SK-N-SH (cell line): Measurements from ENCODE around the gene TRIM28. TPM values are rescaled to one million over a fixed set of nuclear protein-coding genes. Genes with fewer than 3 reads are reported as not detected.

Source experiments
- CTCF ChIA-PET: fragments of 300-600, 350-600 bp; formaldehyde crosslinking; extraction: SDS; loops from one replicate; lab custom pipeline; 2021; lab: Yijun Ruan, JAX
- POLR2A ChIA-PET: fragments of 350-600 bp; sonication (Branson Sonifier 250); formaldehyde crosslinking; extraction: SDS; loops from one replicate; lab custom pipeline; 2020; ENCODE audit warnings: antibody characterized with exemption, inconsistent platforms; lab: Yijun Ruan, JAX
- DNase-seq: peaks from one replicate; pipeline ENCODE4 v3.0.0; 2012
- H2AFZ ChIP-seq: fragments of 200-600 bp; sonication (generic); 2 replicates; pipeline ENCODE4 v1.8.1; 2016; ENCODE audit warnings: antibody characterized with exemption, mild to moderate bottlenecking, low read depth
- H3F3A ChIP-seq: fragments of 200-600 bp; sonication (generic); replicated peaks from 2 replicates; pipeline ENCODE3; 2016; ENCODE audit warnings: antibody characterized with exemption, mild to moderate bottlenecking; ENCODE audit not compliant: insufficient read depth
- H3K27ac ChIP-seq, 2 experiments: fragments of 200-500 bp in 1 of 2; fragments of 200-600 bp in 1 of 2; sonication (Bioruptor generic) in 1 of 2; sonication (generic), shearing (Covaris generic) in 1 of 2; 2 replicates each; pipeline versions ENCODE4 v1.5.1 to v1.6.1; 2014 to 2016; ENCODE audit warnings: low read depth in 2 of 2, inconsistent platforms in 1 of 2, low read length in 1 of 2, mild to moderate bottlenecking in 1 of 2, mixed read lengths in 1 of 2
- H3K27me3 ChIP-seq: fragments of 200-600 bp; sonication (generic), shearing (Covaris generic); 2 replicates; pipeline ENCODE4 v1.6.1; 2016; ENCODE audit warnings: mixed run types; ENCODE audit not compliant: insufficient read depth
- H3K36me3 ChIP-seq, 2 experiments: fragments of 200-500 bp in 1 of 2; fragments of 200-600 bp in 1 of 2; sonication (Bioruptor generic) in 1 of 2; sonication (generic) in 1 of 2; replicated peaks in 1 of 2; 2 replicates each; pipeline versions ENCODE3 to v1.5.1; 2014 to 2016; ENCODE audit warnings: low read length in 1 of 2, mild to moderate bottlenecking in 1 of 2; ENCODE audit not compliant: insufficient read depth in 2 of 2, control insufficient read depth in 1 of 2
- H3K4me1 ChIP-seq, 2 experiments: fragments of 200-500 bp in 1 of 2; fragments of 200-600 bp in 1 of 2; sonication (Bioruptor generic) in 1 of 2; sonication (generic), shearing (Covaris generic) in 1 of 2; 2 replicates each; pipeline versions ENCODE4 v1.5.1 to v1.6.1; 2014 to 2016; ENCODE audit warnings: low read depth in 1 of 2, low read length in 1 of 2, mixed run types in 1 of 2; ENCODE audit not compliant: insufficient read depth in 2 of 2, control insufficient read depth in 1 of 2
- H3K4me2 ChIP-seq: fragments of 200-600 bp; sonication (generic), shearing (Covaris generic); 2 replicates; pipeline ENCODE4 v1.6.1; 2017; ENCODE audit warnings: mixed run types
- H3K4me3 ChIP-seq, 2 experiments: fragments of 200-500 bp in 1 of 2; fragments of 200-600 bp in 1 of 2; sonication (Bioruptor generic) in 1 of 2; sonication (generic), shearing (Covaris generic) in 1 of 2; 2 replicates each; pipeline versions ENCODE4 v1.5.1 to v1.8.1; 2014 to 2016; ENCODE audit warnings: low read depth in 2 of 2, inconsistent platforms in 1 of 2, low read length in 1 of 2, mild to moderate bottlenecking in 1 of 2, mixed read lengths in 1 of 2, moderate library complexity in 1 of 2
- H3K79me2 ChIP-seq: fragments of 200-600 bp; sonication (generic); 2 replicates; pipeline ENCODE4 v1.8.1; 2017; ENCODE audit warnings: mild to moderate bottlenecking; ENCODE audit not compliant: insufficient read depth
- H3K9ac ChIP-seq: fragments of 200-600 bp; sonication (generic); 2 replicates; pipeline ENCODE4 v1.6.1; 2017; ENCODE audit warnings: mixed run types
- H3K9me2 ChIP-seq: fragments of 200-600 bp; sonication (generic); 2 replicates; pipeline ENCODE4 v1.6.1; 2017; ENCODE audit warnings: mixed run types
- H3K9me3 ChIP-seq: fragments of 200-600 bp; sonication (generic); 2 replicates; pipeline ENCODE4 v1.6.1; 2017; ENCODE audit warnings: mixed run types, mild to moderate bottlenecking, moderate library complexity
- H4K20me1 ChIP-seq: fragments of 200-600 bp; sonication (generic); 2 replicates; pipeline ENCODE4 v1.6.1; 2017; ENCODE audit warnings: mild to moderate bottlenecking, mixed run types; ENCODE audit not compliant: insufficient read depth
- CHD2 ChIP-seq: fragments of 150-350 bp; IDR thresholded peaks from 2 replicates; pipeline ENCODE4 v1.6.1; 2018; ENCODE audit warnings: low read length; ENCODE audit not compliant: partially characterized antibody
- CTCF ChIP-seq: fragments of 200-600 bp; sonication (generic); IDR thresholded peaks from 2 replicates; pipeline ENCODE4 v1.6.1; 2017; ENCODE audit warnings: antibody characterized with exemption, mild to moderate bottlenecking, moderate library complexity
- ELF1 ChIP-seq: IDR thresholded peaks from 2 replicates; pipeline ENCODE4 v1.4.0; 2012
- EP300 ChIP-seq, 2 experiments: IDR thresholded peaks; 2 replicates each; pipeline versions ENCODE4 v1.4.0 to v1.6.1; 2012; ENCODE audit warnings: borderline replicate concordance in 1 of 2, low read depth in 1 of 2, low read length in 1 of 2
- FOSL2 ChIP-seq: IDR thresholded peaks from 2 replicates; pipeline ENCODE4 v1.4.0; 2012; ENCODE audit warnings: low read depth, mild to moderate bottlenecking, moderate library complexity, borderline replicate concordance
- FOXJ3 ChIP-seq: sonication (generic); formaldehyde crosslinking; IDR thresholded peaks from 2 replicates; pipeline ENCODE4 v1.5.1; 2020; ENCODE audit warnings: mild to moderate bottlenecking, missing genetic modification reagents
- FOXM1 ChIP-seq: IDR thresholded peaks from 2 replicates; pipeline ENCODE4 v1.4.0; 2012; ENCODE audit warnings: low read depth, mild to moderate bottlenecking
- GABPA ChIP-seq: IDR thresholded peaks from 2 replicates; pipeline ENCODE4 v1.4.0; 2012; ENCODE audit warnings: low read depth, mild to moderate bottlenecking
- GATA2 ChIP-seq: sonication (generic); formaldehyde crosslinking; IDR thresholded peaks from 2 replicates; pipeline ENCODE4 v1.5.0; 2020; ENCODE audit warnings: mild to moderate bottlenecking, missing genetic modification reagents
- JUND ChIP-seq: IDR thresholded peaks from 2 replicates; pipeline ENCODE4 v1.4.0; 2012
- MAX ChIP-seq: IDR thresholded peaks from 2 replicates; pipeline ENCODE4 v1.4.0; 2012; ENCODE audit warnings: low read depth
- MEF2A ChIP-seq: IDR thresholded peaks from 2 replicates; pipeline ENCODE4 v1.4.0; 2012; ENCODE audit warnings: low read depth, borderline replicate concordance
- MXI1 ChIP-seq: IDR thresholded peaks from 2 replicates; pipeline ENCODE4 v1.6.1; 2012; ENCODE audit warnings: mild to moderate bottlenecking, low read depth, low read length, improper control_type of control experiment
- NFIC ChIP-seq: IDR thresholded peaks from 2 replicates; pipeline ENCODE4 v1.4.0; 2012; ENCODE audit warnings: borderline replicate concordance
- PBX3 ChIP-seq: IDR thresholded peaks from 2 replicates; pipeline ENCODE4; 2012
- POLR2AphosphoS5 ChIP-seq: IDR thresholded peaks from 2 replicates; pipeline ENCODE4 v1.6.1; 2012; ENCODE audit warnings: low read depth, low read length
- RCOR1 ChIP-seq: fragments of 150-350 bp; IDR thresholded peaks from 2 replicates; pipeline ENCODE4 v1.6.1; 2017; ENCODE audit warnings: antibody characterized with exemption, low read length
- RFX5 ChIP-seq: IDR thresholded peaks from 2 replicates; pipeline ENCODE4 v1.6.1; 2012; ENCODE audit warnings: mild to moderate bottlenecking, improper control_type of control experiment, low read length
- TEAD4 ChIP-seq: IDR thresholded peaks from 2 replicates; pipeline ENCODE4 v1.4.0; 2012; ENCODE audit warnings: mild to moderate bottlenecking, borderline replicate concordance; ENCODE audit not compliant: insufficient read depth
- WGBS: methylation state at CpG from one replicate; pipeline ENCODE4 v1.1.6; 2017; ENCODE audit warnings: low lambda C conversion rate; 5-methylcytosine and 5-hydroxymethylcytosine counted together
- polyA plus RNA-seq, 3 experiments: library from polyadenylated mRNA; depleted of rRNA; stranded (reverse); fragments of >200 nt; gene quantifications; 2 replicates each; pipeline ENCODE4 v1.2.3, GENCODE V29; 2012
- TF ChIP-seq, protein P1 (sequence below): fragments of 150-350 bp; IDR thresholded peaks from 2 replicates; pipeline ENCODE4 v1.6.1; 2017; ENCODE audit warnings: antibody characterized with exemption, low read length, low read depth, borderline replicate concordance
- TF ChIP-seq, protein P2 (sequence below): IDR thresholded peaks from 2 replicates; pipeline ENCODE4 v1.4.0; 2012; ENCODE audit warnings: low read depth, borderline replicate concordance

TRIM28 gene
- polyA plus RNA-seq, 1 of the 3 experiments (the other 2 are of a cell fraction): 594 TPM

GRCh38 chr19:58559275-58560006 lies 15.6 kb downstream of the TRIM28 start (continued):
- TF ChIP-seq POLR2AphosphoS5 (peak; percentile 77), NFIC (no peak; the same call in 1 of the 2 replicates), CTCF (no peak), RFX5 (peak; percentile 61; the same call in 1 of the 2 replicates), JUND (no peak), MAX (peak; percentile 98), MXI1 (peak; percentile 93), ELF1 (peak; percentile 67), PBX3 (no peak; the same call in 1 of the 2 replicates), CHD2 (peak; percentile 94)
- TF ChIP-seq, protein P1, sequence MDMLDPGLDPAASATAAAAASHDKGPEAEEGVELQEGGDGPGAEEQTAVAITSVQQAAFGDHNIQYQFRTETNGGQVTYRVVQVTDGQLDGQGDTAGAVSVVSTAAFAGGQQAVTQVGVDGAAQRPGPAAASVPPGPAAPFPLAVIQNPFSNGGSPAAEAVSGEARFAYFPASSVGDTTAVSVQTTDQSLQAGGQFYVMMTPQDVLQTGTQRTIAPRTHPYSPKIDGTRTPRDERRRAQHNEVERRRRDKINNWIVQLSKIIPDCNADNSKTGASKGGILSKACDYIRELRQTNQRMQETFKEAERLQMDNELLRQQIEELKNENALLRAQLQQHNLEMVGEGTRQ: no peak

GRCh38 chr19:58560007-58560887 lies 16.4 kb downstream of the TRIM28 start:
- 94% methylated on average over 7 of the region's 8 CpGs for WGBS
- H3K4me3 ChIP-seq: peak overlapping the region; percentile 91 to 96
- POLR2A ChIA-PET: interaction anchor here (0.9 to 5.7 kb wide), 8 partner anchors 9 to 46 kb away, joined by 3 to 35 read pairs (median 10); partner anchors contain the start of genes MZF1, TRIM28 and ZBTB45
- CTCF ChIA-PET: no interaction called here
- peak overlapping the region; percentile 100 for H3K9ac ChIP-seq
- peaks cover 16 to 17% of the 10 kb centered on the region in 2 experiments for H3K36me3 ChIP-seq
- no peak for DNase-seq
- peaks cover 30% of the 10 kb centered on the region for H3F3A ChIP-seq
- H3K79me2 ChIP-seq: peaks cover 34% of the 10 kb centered on the region
- peak overlapping the region; percentile 99 for H3K4me2 ChIP-seq
- no peaks in the 10 kb centered on the region for H3K27me3 ChIP-seq
- peaks cover 9% of the 10 kb centered on the region; the same call in 1 of the 2 replicates for H4K20me1 ChIP-seq
- H2AFZ ChIP-seq: no peak overlapping the region
- no peaks in the 10 kb centered on the region for H3K9me2 ChIP-seq
- H3K4me1 ChIP-seq: peaks cover 20 to 64% of the 10 kb centered on the region in 2 experiments; a peak in 3 of 4 replicates
- no peaks in the 10 kb centered on the region for H3K9me3 ChIP-seq
- peak overlapping the region; percentile 99 to 100 for H3K27ac ChIP-seq
- TF ChIP-seq GABPA (no peak), RFX5 (no peak), GATA2 (CRISPR knock-in tag) (no peak), TEAD4 (no peak), FOXJ3 (CRISPR knock-in tag) (no peak), EP300 (IDR thresholded peaks at IDR 0.05; ENCODE audit: borderline replicate concordance in 1 of 2, low read depth in 1 of 2, low read length in 1 of 2) (no peak), FOSL2 (no peak), PBX3 (no peak), FOXM1 (no peak), RCOR1 (no peak), MEF2A (no peak)
- TF ChIP-seq, protein P2, sequence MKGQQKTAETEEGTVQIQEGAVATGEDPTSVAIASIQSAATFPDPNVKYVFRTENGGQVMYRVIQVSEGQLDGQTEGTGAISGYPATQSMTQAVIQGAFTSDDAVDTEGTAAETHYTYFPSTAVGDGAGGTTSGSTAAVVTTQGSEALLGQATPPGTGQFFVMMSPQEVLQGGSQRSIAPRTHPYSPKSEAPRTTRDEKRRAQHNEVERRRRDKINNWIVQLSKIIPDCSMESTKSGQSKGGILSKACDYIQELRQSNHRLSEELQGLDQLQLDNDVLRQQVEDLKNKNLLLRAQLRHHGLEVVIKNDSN: no peak
